GM10266 (cell line): ENCODE data around the gene CCNI2.

Experiments
- DNase-seq: peaks from one replicate; pipeline ENCODE4 v3.0.0; 2012; ENCODE audit errors: extremely low spot score
- TF ChIP-seq, protein P1 (sequence below): IDR thresholded peaks from 2 replicates; pipeline ENCODE4 v1.5.1; 2012; ENCODE audit warnings: mild to moderate bottlenecking, low read depth; ENCODE audit not compliant: control insufficient read depth, insufficient read depth; ENCODE audit errors: missing control alignments

The CCNI2 gene

DNA sequence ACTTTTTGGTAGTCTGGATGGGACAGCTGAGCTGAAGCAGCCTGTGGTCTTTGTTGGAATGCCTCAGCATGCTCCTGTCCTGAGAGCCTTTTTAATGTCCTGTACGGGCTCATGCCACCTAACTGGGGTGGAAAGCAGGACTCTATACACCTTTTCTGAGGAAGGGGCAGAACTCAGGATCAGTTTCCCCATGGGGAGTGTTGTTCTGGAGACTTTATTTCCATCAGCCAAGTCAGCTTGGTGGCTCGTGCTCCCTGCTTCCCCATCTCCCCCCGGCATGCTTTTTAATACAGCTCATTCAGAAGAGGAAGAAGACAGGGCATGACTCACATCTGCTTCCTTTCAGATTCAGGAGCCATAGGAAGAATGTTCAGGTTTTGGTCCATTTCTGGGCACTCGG, 34.9 kb downstream of the CCNI2 start:
- TF ChIP-seq, protein P1, sequence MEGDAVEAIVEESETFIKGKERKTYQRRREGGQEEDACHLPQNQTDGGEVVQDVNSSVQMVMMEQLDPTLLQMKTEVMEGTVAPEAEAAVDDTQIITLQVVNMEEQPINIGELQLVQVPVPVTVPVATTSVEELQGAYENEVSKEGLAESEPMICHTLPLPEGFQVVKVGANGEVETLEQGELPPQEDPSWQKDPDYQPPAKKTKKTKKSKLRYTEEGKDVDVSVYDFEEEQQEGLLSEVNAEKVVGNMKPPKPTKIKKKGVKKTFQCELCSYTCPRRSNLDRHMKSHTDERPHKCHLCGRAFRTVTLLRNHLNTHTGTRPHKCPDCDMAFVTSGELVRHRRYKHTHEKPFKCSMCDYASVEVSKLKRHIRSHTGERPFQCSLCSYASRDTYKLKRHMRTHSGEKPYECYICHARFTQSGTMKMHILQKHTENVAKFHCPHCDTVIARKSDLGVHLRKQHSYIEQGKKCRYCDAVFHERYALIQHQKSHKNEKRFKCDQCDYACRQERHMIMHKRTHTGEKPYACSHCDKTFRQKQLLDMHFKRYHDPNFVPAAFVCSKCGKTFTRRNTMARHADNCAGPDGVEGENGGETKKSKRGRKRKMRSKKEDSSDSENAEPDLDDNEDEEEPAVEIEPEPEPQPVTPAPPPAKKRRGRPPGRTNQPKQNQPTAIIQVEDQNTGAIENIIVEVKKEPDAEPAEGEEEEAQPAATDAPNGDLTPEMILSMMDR = no peak
- DNase-seq = no peak

DNA sequence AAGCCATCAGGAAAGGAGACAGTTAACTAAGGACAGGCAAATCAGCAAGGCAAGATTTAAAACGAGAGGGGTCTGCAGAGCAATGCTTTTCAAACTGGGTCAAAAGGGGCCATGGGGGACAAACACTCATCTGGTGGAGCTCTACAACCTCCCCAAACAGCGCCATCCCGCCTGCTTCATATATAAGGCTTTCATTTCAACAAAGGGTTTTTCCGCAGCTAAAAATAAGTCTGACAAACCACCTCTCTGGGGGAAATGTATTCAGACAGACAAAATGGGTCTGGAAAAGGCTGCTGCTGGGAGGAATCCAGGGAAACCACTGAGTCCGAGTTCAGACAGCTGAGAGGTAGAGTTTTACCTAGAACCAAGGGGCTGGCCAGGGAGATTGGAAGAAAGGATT, 38.1 kb downstream of the CCNI2 start:
- TF ChIP-seq, protein P1 = no peak
- no peak for DNase-seq

GRCh38 chr5:132785864-132786263, 38.6 kb downstream of the CCNI2 start:
- TF ChIP-seq, protein P1 = no peak
- DNase-seq = no peak

GRCh38 chr5:132787076-132787475, 39.9 kb downstream of the CCNI2 start:
- DNase-seq = no peak
- TF ChIP-seq, protein P1 = no peak

DNA sequence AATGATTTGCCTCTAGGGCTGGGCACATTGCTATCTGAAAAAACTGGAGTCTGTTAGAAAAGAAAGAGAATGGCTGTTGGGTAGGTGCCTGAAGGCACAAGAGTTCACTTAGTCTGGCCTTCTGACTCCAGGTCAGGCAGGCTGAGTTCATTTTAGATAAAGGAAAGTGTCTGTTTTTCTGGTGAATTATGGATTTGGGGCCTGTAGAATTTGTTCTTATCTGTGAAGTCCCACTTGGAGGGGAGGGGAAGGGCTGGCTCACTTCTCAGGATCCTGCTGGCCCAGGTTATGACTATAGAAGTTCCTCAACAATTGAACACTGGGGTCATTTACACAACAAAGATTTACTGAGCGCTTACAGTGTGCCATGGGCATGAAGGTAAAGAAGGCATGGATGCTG, 41.3 kb downstream of the CCNI2 start:
- DNase-seq = no peak
- TF ChIP-seq, protein P1 = no peak

DNA sequence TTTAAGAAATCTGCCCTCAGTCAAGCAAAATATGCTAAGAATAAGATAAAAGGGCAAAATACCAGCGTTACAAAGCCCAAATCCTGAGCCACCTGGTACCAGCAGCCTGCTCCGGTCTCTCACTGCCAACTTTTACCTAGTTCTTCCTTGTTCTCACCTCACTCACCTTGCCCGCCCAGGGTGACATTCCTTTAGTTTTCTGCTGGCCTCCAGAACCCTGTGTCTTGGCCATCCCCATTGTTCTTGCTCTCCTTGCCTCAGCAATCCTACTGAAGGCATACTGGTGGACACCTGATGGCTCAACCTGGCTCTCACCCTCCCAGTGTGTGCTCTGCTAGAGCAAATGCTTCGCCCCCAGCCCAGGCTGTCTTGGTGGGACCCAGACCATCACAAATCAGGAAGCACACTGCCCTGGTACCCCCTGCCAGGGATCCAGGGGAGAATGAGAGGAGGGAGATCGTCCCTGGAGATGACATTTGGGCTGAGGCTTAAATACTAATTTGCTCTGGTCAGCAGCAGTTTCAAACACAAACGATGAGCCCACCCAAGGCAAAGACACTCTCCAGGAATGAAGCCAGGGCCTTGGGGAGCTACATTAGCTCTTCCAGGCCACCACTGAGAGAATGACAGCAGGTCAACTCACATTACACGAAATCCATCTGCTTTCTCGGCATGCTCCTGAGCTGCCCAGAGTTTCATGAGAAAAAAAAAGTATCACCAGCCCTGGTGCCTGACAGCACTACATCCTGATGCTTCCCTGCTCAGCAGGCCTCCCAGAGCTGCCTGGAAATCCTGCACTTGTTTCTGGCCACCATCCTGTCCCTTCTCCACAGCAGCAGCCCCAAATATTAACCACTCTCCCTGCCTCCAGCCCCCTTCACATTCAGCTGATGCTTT, 42.0 kb downstream of the CCNI2 start:
- DNase-seq = no peak

DNA sequence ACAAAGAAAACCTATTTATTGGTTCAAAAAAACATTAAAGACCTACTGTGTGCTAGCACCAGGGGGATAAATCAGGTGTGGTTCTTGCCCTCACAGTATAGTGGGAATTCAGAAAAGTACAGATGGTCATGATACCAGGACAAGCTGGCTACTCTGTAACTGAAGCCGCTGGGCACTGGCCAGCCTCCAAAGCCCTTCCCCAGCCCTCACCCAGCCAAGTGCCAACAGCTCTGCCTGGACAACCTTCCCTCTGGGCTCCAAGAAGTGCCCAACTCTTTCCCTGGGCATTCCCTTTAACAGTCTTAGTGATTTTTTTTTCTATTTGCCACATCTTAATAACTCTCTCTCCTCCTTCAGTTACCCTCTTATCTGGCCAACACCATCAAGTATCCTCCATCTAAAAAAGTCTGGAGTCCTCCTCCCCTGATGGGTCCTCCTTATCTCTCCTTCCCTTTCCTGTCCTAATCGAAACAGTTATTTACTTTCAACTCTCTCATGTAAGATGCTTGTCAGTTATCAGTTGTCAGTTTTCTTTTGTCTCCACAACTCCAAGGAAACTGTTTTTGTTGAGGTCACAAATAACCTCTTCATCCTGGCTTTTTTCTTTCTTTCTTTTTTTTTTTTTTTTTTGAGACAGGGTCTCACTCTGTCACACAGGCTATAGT, 43.1 kb downstream of the CCNI2 start:
- DNase-seq = no peak
- TF ChIP-seq, protein P1 = no peak

More for the DNA sequence above, 42.0 kb downstream of the CCNI2 start:
- TF ChIP-seq, protein P1 = no peak
